GM15510 (cell line): ENCODE data around the gene BTBD1.

ENCODE experiments used
- POLR2A ChIP-seq: IDR thresholded peaks from 3 replicates; pipeline ENCODE4 v1.6.1; 2011; ENCODE audit warnings: borderline replicate concordance; ENCODE audit not compliant: insufficient read length; ENCODE audit errors: extremely low read depth

The BTBD1 gene

DNA sequence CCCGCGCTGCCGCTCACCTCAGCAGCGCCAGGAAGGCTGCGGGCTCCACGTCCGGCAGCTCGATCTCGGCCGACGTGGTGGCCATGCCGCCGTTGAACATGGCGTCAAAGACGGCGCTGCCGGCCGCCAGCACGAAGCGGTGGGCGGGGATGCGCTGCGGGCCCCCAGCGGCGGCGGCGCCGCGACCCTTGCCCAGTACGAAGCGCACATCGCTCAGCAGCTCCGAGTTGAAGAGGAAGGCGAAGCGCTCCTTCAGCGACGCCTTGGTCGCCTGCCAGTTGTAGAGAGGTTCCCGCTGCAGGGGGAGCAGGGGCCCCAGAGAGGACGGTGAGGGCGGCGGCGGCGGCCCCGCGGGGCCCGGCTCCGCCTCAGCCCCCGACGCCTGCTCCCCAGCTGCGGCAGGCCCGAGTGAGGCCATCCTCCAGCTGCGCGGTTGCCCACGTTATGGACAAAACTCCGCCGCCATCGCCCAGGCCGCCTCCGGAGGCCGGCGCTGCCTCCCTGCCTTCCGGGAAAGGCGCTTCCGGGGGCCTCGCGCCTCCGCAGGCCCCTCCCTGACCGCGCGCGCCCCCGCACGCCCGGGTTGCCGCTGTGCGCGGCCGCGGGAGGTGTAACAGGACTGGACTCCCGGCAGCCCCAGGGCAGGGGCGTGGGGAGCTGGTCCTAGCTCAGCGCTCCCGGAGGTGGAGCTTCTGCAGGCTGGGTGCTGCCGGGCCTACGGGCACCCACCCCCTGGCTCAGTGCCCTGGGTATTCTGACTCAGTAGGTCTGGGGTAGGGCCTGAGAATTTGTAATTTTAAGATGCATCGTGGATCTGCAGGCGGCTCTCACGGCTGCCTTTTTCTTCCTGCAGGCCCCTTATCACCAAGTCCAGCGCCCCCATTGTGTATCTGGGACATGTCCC lies at the start of gene BTBD1:
Gene BTBD1, minus strand, starts transcription at position 519 of the 904 bp plus-strand sequence. Its CDS starts 101 bp downstream, at position 418.
- TF ChIP-seq POLR2A, result peak; percentile 99

DNA sequence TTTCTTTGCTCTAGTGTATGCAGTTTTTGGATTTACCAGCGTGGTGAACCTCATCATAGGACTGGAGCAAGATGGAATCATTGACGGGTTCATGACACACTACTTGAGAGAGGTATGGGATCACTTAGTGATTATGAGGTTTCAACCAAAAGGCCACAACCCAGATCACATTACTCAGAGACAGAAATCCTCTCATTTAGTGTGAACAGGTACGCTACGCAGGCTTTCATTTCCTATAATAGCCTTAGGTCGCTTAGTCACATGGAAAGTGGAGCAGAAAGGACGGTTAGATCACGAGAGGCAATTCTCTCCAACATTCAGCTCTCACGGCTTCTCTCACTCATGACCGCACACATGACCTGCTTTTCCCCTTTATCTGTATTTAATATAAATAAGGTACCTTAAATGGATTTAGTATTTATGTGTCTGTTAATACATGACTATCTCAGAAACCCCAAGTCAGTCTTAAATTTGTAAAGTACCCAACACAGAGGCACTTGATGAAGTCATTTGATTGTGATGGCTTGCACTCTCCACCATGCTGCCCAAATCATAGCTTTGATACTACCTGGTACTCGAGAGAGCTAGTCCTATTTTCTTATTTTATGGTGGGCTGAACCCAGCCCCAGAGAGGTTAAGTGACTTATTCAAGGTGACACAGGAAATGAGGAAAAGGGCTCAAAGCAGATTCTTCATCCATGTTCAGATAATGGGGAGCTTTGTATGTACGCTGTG lies 48.9 kb upstream of the BTBD1 start:
- no peak for TF ChIP-seq POLR2A

DNA sequence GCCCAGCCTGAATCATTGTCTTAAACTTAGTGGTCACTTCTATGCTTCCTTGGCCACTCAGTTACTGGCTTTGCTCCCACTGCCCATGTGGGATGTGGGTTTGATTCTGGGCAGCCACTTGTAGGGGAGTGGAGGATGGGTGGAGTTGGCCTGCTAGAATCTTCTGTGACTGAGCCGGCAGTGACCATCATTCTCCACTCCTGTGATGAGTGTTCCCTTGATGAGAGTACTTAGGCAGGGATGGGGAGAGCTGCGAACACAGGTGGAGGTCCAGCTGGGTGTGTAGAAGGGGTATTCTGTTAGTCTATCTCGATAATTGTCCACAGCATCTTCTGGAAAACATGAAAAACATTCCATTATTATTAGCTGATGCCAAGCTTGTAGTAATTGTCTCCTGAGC lies 48.4 kb upstream of the BTBD1 start:
- TF ChIP-seq POLR2A, result no peak

DNA sequence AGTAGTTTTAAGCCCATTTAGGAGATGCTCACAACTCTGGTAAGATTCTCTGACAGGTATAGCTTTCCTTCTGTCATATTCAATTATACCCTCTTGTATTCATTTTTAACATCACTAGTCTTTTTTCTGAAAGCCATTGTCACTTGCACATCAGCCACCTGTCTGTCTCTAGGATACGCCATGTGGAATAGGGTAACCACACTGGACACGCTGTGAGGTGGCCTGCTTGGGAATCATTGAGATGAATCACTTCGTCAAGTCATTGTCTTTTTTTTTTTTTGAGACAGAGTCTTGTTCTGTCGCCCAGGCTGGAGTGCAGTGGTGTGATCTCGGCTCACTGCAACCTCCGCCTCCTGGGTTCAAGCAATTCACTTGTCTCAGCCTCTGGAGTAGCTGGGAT lies 47.8 kb upstream of the BTBD1 start:
- TF ChIP-seq POLR2A, result no peak

DNA sequence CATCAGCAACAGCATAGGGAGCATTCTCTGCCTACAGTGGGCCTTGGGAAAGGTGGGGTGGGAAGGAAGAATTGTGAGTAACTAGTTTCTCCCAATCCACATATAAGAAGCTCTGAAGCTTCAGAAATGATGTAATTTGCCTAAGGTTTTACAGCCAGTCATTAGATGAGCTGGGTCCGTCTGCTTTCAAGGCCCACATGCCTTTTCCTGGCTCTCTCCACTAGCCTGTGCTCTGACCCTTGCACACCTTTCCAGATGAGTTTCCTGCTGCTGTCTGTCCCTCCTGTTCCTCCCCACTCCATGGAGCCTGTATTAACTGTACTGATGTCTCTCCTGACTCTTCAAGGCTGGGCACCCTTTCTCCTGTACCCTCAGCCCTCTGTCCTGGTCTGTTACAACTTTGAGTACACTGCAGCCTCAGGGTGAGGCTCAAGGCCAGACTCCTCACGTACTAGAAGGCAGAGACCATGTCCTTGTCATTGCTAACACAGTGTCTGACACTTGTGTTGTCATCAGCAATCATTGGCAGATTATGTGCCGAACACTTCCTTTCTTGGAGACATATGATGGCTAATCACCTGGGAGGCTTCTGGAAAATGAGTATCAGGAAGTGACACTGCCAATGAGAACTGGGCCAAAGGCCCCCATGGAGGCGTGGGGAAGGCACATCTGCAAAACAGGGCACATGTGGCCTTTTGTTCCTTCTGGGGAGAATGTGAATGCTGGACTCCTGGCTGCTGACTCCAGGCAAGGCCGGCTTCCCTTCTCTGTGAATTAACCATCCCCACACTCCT lies 47.0 kb upstream of the BTBD1 start:
- TF ChIP-seq POLR2A, result no peak

DNA sequence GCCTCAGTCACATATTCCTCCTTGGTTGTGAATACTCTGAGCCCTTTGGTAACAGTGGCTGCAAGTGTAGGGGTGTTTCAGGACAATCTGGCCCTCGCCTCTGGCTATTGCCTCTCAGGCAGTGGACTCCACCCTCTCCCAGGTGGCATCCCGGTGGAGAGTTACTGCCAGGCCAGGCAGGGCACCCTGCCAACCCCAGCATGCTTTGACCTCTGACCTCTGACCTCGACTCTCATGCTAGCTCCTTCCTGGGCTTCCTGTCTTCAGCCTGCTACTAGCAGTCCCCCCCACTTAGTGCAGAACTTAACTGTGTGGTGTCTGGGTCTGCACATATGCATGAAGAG lies 45.9 kb upstream of the BTBD1 start:
- no peak for TF ChIP-seq POLR2A

DNA sequence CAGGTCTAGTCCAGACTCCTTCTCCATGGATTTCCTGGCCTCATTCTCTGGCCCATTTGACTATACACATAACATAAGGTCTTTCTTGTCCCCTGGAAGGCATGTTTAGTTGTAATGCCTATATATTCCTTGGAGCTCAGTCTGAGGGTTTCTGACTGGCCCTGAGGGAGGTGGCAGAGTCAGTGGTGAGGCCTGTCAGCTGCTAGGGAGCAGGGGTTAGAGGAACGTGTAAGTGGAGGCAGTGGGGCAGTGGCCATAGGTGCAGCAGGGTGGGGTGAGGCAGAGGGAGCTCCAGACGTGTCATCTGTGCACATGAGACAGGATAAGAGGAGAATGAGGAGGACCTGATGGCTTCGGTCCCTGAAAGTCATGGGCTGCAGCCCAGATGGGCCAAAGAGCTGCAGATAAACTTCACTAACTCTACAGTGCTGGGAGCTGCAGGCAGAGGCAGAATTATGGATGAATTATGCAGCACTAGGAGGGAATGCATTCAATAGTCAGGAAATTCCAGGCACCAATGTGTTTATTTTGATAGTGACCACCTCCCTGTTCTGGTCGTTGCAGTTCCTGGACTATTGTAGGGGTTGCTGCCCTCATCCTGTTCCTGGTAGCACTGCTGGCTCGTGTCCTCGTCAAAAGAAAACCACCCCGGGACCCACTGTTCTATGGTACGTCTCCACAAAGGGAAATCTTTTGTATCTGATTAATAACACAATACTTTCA lies 45.3 kb upstream of the BTBD1 start:
- no peak for TF ChIP-seq POLR2A

DNA sequence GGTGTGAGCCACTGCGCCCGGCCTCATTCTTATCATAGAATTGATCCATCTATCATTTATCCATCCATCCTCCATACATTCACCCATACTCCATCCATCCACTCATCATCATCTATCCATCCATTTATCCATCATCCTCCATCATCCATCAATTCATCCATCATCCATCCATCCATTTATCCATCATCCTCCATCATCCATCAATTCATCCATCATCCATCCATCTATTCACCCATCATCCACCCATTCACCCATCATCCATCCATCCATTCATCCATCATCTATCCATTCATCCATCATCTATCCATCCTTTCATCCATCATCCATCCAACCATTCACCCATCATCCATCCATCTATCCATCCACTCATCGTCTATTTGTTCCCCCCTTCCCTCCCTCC lies 44.1 kb upstream of the BTBD1 start:
- TF ChIP-seq POLR2A, result no peak

DNA sequence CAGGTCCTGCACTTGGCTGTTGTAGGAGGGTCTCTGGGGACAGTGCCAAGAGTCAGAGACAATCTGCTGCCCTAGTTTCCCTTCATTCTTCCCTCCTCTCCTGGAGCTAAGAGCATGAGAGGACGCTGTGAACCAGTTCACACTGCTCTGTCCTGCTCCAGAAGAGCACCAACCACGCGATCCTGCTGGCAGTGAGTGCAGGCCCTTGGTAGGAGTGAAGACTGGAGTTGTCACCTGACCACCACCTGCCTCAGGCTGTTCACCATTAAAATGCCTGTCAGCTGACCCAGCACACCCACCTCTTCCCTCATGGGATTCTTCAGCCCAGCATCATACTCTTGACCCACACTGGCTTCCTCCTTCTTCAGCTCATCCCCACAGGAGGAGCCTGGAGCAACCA lies 43.3 kb upstream of the BTBD1 start:
- no peak for TF ChIP-seq POLR2A

DNA sequence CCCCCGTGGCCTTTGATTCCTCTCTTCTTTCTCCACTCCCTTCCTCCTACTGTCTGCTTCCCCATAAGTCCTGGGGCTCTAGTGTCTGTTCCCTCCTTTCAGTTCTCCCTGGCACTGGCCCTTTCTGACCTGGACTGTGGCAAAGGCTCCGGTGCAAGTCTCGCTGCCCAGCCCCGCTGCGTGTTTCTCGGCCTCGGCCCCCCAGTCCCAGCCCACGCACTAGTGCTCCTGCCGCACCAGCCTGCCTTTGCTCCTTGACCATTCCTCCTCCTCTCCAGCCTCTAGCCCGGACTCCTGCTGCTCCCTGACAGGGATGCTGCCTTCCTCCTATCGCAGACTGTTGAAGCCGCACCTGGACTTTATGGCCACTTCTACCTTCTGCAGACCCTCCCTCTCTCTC lies 42.5 kb upstream of the BTBD1 start:
- TF ChIP-seq POLR2A, result no peak

DNA sequence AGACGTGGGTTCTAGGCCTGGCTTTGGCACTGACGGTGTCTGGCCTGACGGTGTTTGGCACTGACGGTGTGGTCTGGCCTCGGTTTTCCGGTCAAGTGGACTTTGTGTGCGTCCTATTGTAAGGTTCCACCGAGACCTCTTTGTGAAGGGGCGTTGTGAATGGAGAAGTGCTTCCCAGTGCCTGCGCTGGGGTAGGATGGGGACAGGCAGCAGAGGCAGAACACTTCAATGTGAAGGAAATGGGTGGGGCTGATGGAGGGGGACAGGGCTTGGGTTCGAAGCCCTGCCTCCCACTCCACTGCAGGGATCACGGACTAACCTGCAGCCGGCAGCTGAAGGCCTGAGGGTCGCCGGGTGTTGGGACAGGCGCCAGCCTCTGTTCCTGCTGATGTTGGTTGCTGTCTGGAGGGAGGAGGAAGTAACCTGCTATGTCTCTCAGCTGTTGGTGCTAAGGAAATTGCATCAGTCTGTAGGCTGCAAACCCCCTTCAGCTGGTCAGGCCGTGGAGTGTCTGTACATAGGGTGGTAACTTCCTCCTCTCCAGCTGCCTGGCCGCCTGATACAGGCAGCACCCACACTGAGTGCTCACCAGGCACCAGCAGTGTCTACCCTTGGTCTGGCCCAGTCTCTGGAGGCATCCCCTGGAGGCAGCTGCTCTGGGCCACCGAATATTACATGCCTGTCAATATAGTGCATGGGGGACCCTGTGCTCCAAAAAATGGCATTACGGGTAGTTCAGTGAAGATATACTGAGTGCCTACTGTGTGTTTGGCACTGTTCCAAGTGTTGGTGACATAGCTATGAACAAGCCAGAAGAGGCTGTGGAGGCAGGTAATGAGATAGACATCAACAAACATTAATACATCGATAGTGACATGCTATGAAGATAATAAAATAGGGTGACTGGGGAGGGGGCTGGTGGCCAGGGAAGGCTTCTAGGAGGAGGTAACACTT lies 41.5 kb upstream of the BTBD1 start:
- peak; percentile 54 for TF ChIP-seq POLR2A

DNA sequence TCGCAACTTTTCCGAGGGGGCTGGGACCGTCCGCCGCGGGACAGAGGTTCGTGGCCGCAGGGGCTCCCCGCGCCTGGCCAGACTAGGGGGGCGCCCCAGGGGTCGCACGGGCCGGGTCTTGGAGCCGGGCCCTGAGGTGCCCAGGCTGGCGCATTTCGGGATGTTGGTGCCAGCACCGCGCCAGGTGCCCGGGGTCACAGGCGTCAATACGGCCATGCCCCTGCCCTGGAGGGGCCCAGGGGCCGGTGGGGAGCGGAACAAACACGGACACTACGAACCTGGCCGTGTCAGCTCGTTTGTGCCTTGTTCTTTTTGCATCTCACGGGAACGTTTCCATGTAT lies 40.8 kb upstream of the BTBD1 start:
- TF ChIP-seq POLR2A, result no peak

DNA sequence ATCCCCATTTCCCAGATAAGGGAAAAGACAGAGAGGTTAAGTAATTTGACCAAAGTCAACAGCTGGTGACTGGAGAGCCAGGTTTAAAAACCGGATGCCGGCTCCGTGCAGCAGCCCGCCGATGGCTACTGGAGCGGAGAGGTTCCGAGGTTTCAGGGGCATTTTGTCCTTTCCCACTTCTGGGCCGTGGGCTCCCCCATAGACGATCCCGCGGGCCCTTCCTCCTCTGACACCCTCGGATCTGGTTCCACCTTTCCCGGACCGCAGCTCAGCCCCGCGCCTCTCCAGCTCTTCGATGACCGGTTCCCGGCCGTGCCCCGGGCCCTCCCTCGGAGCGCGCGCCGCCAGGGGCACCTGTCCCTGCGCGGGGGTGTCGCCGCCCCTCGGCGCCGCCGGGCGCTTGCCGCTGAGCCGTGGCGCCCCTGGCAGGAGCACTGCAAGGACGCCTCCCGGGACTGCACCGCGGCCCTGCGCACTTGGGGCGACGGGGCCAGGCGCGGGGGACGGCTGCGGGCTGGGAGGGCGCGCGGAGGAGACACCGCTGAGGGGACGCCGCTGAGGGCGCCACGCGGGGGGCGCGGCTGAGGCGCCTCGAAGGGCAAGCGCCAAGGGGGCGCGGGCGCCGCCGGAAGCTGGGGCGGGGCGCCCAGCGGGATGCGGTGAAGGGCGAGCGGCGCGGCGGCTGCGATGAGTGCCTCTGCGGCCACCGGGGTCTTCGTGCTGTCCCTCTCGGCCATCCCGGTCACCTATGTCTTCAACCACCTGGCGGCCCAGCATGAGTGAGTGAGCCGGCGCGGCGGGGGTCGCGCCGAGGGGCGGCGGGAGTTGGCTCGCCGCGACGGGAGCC lies 40.2 kb upstream of the BTBD1 start, which contains the start of gene TM6SF1:
Gene TM6SF1, plus strand, starts transcription at position 652 of the 847 bp plus-strand sequence. Its CDS starts 36 bp downstream, at position 688.
- TF ChIP-seq POLR2A, result peak; percentile 36

DNA sequence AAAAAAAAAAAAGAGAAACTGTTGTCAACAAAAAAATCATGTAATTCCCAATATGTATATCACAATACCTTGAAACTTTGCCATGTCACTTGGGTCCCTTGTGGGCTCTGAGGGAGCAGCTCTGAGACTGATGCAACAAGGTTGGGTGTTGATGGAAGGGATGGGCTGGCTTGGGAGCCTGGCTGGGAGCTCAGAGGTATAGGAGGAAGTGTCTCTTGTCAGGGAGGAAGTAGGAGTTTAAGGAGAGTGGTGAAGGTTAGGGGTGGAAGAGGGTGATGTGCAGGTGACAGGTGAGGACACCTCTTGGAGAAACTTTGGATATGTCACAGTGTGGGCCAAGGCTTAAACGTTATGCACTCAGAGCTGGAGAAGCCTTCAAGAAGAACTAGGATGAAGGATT lies 38.4 kb upstream of the BTBD1 start:
- TF ChIP-seq POLR2A, result no peak
